ENCODE results near the gene ACTR5.

- TF ChIP-seq EP300 (IDR thresholded peaks at IDR 0.05; ENCODE audit: borderline replicate concordance) (no peak), CREB1 (IDR thresholded peaks at IDR 0.05; ENCODE audit: low read depth) (no peak), YY1 (IDR thresholded peaks at IDR 0.05; ENCODE audit: low read depth) (no peak), CEBPB (IDR thresholded peaks at IDR 0.05) (no peak), FOXM1 (IDR thresholded peaks at IDR 0.05; ENCODE audit: borderline replicate concordance, low read depth) (no peak), MAX (IDR thresholded peaks at IDR 0.05) (no peak), REST (IDR thresholded peaks at IDR 0.05; ENCODE audit: low read depth) (no peak), TCF12 (IDR thresholded peaks at IDR 0.05; ENCODE audit: low read depth) (no peak), TAF1 (IDR thresholded peaks at IDR 0.05; ENCODE audit: low read depth) (no peak)
These were observed 19.2 kb upstream of the ACTR5 start for GRCh38 chr20:38728911-38729642.

All from Ishikawa (cell line).